ENCODE data around the gene TOX4.

TOX4 gene

DNA sequence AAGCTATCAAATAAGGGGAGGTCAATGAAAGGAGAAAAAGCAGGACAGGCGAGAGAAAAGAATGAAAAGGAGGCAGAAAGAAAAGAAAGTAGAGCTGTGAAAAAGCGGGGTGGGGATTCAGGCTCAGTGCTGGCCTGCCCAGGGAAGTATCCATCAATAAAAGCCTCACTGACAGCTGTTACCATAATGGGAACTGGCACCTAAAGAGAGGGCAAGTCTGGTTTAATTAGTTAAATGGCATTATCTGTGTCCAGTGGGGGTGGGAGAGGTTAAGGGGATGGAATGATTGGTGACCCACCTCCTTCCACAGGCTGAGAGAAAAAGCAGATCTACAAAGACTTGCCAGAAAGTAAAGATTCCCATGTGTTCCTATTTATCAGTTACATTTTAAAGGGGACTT, 41.7 kb downstream of the TOX4 start:
- Histone ChIP-seq H3K4me1 (no peaks in the 10 kb centered on the region), H3K27me3 (ENCODE audit: control insufficient read depth, insufficient read depth, low read length) (no peaks in the 10 kb centered on the region), H3K27ac (no peak overlapping the region), H3K4me2 (ENCODE audit: low read length) (no peak overlapping the region), H3K36me3 (ENCODE audit: control insufficient read depth, insufficient read depth, low read length) (no peaks in the 10 kb centered on the region), H3K9me3 (ENCODE audit: control insufficient read depth, low read length) (no peaks in the 10 kb centered on the region), H3K79me2 (no peaks in the 10 kb centered on the region), H2AFZ (no peak overlapping the region), H3K9ac (no peak overlapping the region), H3K4me3 (ENCODE audit: low read depth, low read length) (no peak overlapping the region)
- TF ChIP-seq, protein P1, sequence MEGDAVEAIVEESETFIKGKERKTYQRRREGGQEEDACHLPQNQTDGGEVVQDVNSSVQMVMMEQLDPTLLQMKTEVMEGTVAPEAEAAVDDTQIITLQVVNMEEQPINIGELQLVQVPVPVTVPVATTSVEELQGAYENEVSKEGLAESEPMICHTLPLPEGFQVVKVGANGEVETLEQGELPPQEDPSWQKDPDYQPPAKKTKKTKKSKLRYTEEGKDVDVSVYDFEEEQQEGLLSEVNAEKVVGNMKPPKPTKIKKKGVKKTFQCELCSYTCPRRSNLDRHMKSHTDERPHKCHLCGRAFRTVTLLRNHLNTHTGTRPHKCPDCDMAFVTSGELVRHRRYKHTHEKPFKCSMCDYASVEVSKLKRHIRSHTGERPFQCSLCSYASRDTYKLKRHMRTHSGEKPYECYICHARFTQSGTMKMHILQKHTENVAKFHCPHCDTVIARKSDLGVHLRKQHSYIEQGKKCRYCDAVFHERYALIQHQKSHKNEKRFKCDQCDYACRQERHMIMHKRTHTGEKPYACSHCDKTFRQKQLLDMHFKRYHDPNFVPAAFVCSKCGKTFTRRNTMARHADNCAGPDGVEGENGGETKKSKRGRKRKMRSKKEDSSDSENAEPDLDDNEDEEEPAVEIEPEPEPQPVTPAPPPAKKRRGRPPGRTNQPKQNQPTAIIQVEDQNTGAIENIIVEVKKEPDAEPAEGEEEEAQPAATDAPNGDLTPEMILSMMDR (IDR thresholded peaks at IDR 0.05) = no peak

DNA sequence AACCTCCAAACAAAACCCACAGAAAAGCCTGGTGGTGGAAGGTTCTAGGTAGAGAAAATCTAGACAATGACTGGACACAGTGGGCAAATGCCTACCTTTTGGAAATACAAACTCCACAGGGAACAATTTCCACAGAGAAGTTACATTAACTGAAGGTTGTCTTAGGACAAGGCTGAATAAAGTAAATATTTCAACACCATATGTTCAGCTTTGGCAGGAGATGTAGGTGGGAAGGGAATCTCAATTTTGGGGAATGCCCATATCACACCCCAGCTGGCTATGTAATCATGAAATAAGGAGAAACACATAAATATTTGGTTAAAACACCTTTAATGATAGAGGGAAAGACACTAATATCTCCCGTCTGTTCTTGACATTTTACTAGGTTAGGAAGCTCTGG, 43.8 kb downstream of the TOX4 start:
- no peak overlapping the region for H3K4me3 ChIP-seq (ENCODE audit: low read depth, low read length)
- H3K27ac ChIP-seq = no peak overlapping the region
- TF ChIP-seq, protein P1 (IDR thresholded peaks at IDR 0.05) = no peak
- H3K27me3 ChIP-seq (ENCODE audit: control insufficient read depth, insufficient read depth, low read length) = no peaks in the 10 kb centered on the region
- no peak overlapping the region for H3K9ac ChIP-seq
- H3K9me3 ChIP-seq (ENCODE audit: control insufficient read depth, low read length) = no peaks in the 10 kb centered on the region
- H3K79me2 ChIP-seq = no peaks in the 10 kb centered on the region
- no peak overlapping the region for H2AFZ ChIP-seq
- H3K36me3 ChIP-seq (ENCODE audit: control insufficient read depth, insufficient read depth, low read length) = no peaks in the 10 kb centered on the region
- H3K4me1 ChIP-seq = no peaks in the 10 kb centered on the region
- H3K4me2 ChIP-seq (ENCODE audit: low read length) = no peak overlapping the region

DNA sequence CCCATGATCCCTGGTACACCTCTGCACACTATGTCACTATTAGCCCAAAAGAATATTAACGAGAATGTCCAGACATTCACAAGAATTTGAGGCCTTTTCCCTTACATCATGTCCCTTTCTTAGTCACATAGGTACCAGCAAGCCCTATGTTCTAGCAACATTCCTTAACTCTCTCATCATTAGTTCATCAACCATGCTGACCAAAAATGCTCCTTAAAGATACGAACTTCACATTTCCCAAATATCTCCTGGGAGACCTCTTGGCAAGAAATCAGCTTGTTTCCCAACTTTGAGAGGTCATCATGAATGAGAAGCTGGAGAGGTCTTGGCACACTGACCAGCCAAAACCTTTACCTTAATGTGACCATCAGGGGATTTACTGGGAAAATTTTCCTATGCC, 44.5 kb downstream of the TOX4 start:
- no peaks in the 10 kb centered on the region for H3K79me2 ChIP-seq
- H3K36me3 ChIP-seq (ENCODE audit: control insufficient read depth, insufficient read depth, low read length) = no peaks in the 10 kb centered on the region
- H3K9ac ChIP-seq = no peak overlapping the region
- no peak overlapping the region for H3K4me3 ChIP-seq (ENCODE audit: low read depth, low read length)
- no peaks in the 10 kb centered on the region for H3K27me3 ChIP-seq (ENCODE audit: control insufficient read depth, insufficient read depth, low read length)
- no peaks in the 10 kb centered on the region for H3K9me3 ChIP-seq (ENCODE audit: control insufficient read depth, low read length)
- H3K4me1 ChIP-seq = no peaks in the 10 kb centered on the region
- no peak overlapping the region for H3K4me2 ChIP-seq (ENCODE audit: low read length)
- TF ChIP-seq, protein P1 (IDR thresholded peaks at IDR 0.05) = no peak
- no peak overlapping the region for H3K27ac ChIP-seq
- no peak overlapping the region for H2AFZ ChIP-seq

DNA sequence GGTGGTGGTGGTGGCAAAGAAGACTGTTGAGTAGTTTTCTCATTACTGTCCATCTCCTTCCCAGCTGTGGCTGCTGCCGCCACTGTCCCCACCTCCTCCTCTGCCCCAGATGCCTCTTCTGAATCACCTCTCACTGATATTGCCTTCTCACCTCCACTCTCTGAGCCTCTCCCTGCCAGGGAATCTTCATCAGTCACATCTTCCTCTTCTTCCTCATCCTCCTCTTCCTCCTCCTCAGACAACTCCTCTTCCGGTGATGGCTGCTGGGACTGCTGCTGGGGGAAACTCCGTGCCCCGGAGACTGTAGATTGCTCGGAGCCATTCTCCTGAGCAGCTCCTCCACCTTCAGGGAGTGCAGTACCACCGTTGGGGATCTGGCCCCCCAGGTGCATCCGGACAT, 46.2 kb downstream of the TOX4 start:
- Histone ChIP-seq H3K79me2 (no peaks in the 10 kb centered on the region), H3K4me3 (ENCODE audit: low read depth, low read length) (no peak overlapping the region), H2AFZ (no peak overlapping the region), H3K27ac (no peak overlapping the region), H3K36me3 (ENCODE audit: control insufficient read depth, insufficient read depth, low read length) (no peaks in the 10 kb centered on the region), H3K4me2 (ENCODE audit: low read length) (no peak overlapping the region), H3K27me3 (ENCODE audit: control insufficient read depth, insufficient read depth, low read length) (no peaks in the 10 kb centered on the region), H3K9me3 (ENCODE audit: control insufficient read depth, low read length) (no peaks in the 10 kb centered on the region), H3K4me1 (peaks cover 5% of the 10 kb centered on the region), H3K9ac (no peak overlapping the region)
- TF ChIP-seq, protein P1 (IDR thresholded peaks at IDR 0.05) = no peak

DNA sequence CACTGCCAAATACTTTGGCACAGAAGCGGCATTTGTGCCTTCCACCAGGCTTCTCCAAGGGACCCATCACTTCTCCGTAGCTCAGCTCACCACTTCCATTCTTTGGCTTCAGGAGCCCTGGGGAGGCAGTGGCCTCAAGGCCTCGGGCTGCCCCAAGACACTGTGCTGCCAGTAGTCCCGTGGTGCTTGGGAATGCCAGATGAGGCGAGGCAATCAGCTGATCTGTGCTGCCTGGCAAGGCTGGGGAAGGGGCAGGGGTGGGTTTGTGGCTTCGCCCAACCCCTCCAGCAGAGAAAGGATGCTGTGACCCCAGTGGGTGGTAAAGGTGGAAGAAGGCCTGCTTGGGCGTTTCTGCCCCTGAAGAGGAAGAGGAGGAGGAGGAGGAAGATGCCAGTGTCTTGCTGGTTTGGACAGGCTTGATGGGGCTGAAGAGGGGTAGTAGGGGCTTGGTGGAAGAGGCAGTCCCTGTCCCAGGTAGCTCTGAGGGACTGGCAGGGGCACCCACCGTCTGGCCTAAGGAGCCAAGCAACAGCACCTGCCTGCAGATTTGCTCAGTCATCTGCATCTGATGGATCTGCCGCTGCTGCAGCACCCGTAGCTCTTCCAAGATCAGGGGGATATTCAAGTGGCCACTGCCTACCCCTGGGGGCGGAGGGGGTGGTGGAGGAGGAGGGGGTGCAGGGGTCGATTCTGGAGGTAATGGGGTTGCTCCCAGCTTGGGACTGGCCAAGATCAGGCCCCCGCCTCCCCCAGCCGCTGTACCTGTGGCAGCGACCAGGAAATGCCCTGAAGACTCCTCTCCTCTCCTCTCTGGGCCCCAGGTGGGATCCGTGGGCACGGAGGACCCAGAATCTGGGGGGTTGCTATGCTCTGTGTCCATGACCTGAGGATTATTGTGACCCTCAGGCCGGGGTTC, 47.8 kb downstream of the TOX4 start:
- H3K27ac ChIP-seq = no peak overlapping the region
- peak overlapping the region; percentile 75 for H3K4me3 ChIP-seq (ENCODE audit: low read depth, low read length)
- H3K36me3 ChIP-seq (ENCODE audit: control insufficient read depth, insufficient read depth, low read length) = no peaks in the 10 kb centered on the region
- no peaks in the 10 kb centered on the region for H3K79me2 ChIP-seq
- no peaks in the 10 kb centered on the region for H3K9me3 ChIP-seq (ENCODE audit: control insufficient read depth, low read length)
- peak overlapping the region; percentile 81 for H3K4me2 ChIP-seq (ENCODE audit: low read length)
- no peak overlapping the region for H3K9ac ChIP-seq
- TF ChIP-seq, protein P1 (IDR thresholded peaks at IDR 0.05) = no peak
- H3K27me3 ChIP-seq (ENCODE audit: control insufficient read depth, insufficient read depth, low read length) = no peaks in the 10 kb centered on the region
- peaks cover 5% of the 10 kb centered on the region for H3K4me1 ChIP-seq
- H2AFZ ChIP-seq = no peak overlapping the region
